Liver (tissue), 9 donors: ENCODE data around the gene PDXK. TPM values are rescaled to one million over a fixed set of nuclear protein-coding genes. Genes with fewer than 3 reads are reported as not detected.

ENCODE experiments used
- DNase-seq: peaks from one replicate; pipeline ENCODE4 v3.0.0-alpha.2; 2017; ENCODE audit warnings: low spot score
- H3K27ac ChIP-seq, 2 donors: one replicate each; pipeline ENCODE4 v1.7.0; 2013; ENCODE audit warnings: inconsistent platforms in 2 of 2, low read length in 2 of 2, control low read depth in 1 of 2, low read depth in 1 of 2, mild to moderate bottlenecking in 1 of 2
- H3K27me3 ChIP-seq, 4 donors: one replicate each; pipeline versions ENCODE4 v1.6.1 to v1.7.0; 2013; ENCODE audit warnings: low read length in 3 of 4, inconsistent platforms in 1 of 4, mild to moderate bottlenecking in 1 of 4, moderate library complexity in 1 of 4; ENCODE audit not compliant: control insufficient read depth in 4 of 4, insufficient read depth in 4 of 4
- H3K36me3 ChIP-seq, 4 donors: one replicate each; pipeline versions ENCODE4 v1.6.1 to v1.7.0; 2013; ENCODE audit warnings: low read length in 3 of 4, mild to moderate bottlenecking in 3 of 4, low read depth in 1 of 4, moderate library complexity in 1 of 4; ENCODE audit not compliant: control insufficient read depth in 4 of 4, insufficient read depth in 3 of 4
- H3K4me1 ChIP-seq, 4 donors: one replicate each; pipeline versions ENCODE4 v1.6.1 to v1.7.0; 2013; ENCODE audit warnings: low read length in 3 of 4, mild to moderate bottlenecking in 3 of 4, moderate library complexity in 1 of 4; ENCODE audit not compliant: control insufficient read depth in 4 of 4, insufficient read depth in 4 of 4
- H3K4me3 ChIP-seq, 3 donors: one replicate each; pipeline versions ENCODE4 v1.6.1 to v1.7.0; 2013; ENCODE audit warnings: low read length in 3 of 3, control low read depth in 1 of 3, low read depth in 1 of 3, mild to moderate bottlenecking in 1 of 3
- H3K9ac ChIP-seq, 2 donors: one replicate each; pipeline ENCODE4 v1.7.0; 2013; ENCODE audit warnings: low read length in 2 of 2, mild to moderate bottlenecking in 2 of 2, moderate library complexity in 2 of 2, control low read depth in 1 of 2, low read depth in 1 of 2
- H3K9me3 ChIP-seq, 4 donors: one replicate each; pipeline versions ENCODE4 v1.6.1 to v1.7.0; 2013; ENCODE audit warnings: low read length in 3 of 4; ENCODE audit not compliant: control insufficient read depth in 4 of 4
- ATF3 ChIP-seq: IDR thresholded peaks from 2 replicates; pipeline ENCODE4 v1.6.1; 2016; ENCODE audit warnings: antibody characterized with exemption
- CTCF ChIP-seq: fragments of 150-350 bp; IDR thresholded peaks from 2 replicates; pipeline ENCODE4 v1.5.1; 2017; ENCODE audit warnings: improper control_type of control experiment, low read depth, low read length; ENCODE audit not compliant: missing input control
- EGR1 ChIP-seq, 2 donors: IDR thresholded peaks; 2 replicates each; pipeline ENCODE4 v1.6.1; 2016 to 2018; ENCODE audit warnings: antibody characterized with exemption in 2 of 2, low read depth in 2 of 2
- FOXA1 ChIP-seq: IDR thresholded peaks from 2 replicates; pipeline ENCODE4 v1.6.1; 2016; ENCODE audit warnings: antibody characterized with exemption
- FOXA2 ChIP-seq: IDR thresholded peaks from 2 replicates; pipeline ENCODE4 v1.6.1; 2016; ENCODE audit warnings: antibody characterized with exemption
- GABPA ChIP-seq, 2 donors: IDR thresholded peaks in 1 of 2; conservative IDR thresholded peaks in 1 of 2; 2 replicates each; pipeline ENCODE4 v1.6.1; 2016; ENCODE audit warnings: antibody characterized with exemption in 2 of 2, mild to moderate bottlenecking in 1 of 2, moderate library complexity in 1 of 2
- HNF4A ChIP-seq, 2 donors: conservative IDR thresholded peaks; 2 replicates each; pipeline ENCODE4 v1.6.1; 2016; ENCODE audit warnings: antibody characterized with exemption in 2 of 2, mild to moderate bottlenecking in 2 of 2
- HNF4G ChIP-seq: IDR thresholded peaks from 2 replicates; pipeline ENCODE4 v1.6.1; 2016; ENCODE audit warnings: antibody characterized with exemption
- JUND ChIP-seq, 2 donors: IDR thresholded peaks; 2 replicates each; pipeline ENCODE4 v1.6.1; 2016; ENCODE audit warnings: antibody characterized with exemption in 2 of 2
- MAX ChIP-seq: IDR thresholded peaks from 2 replicates; pipeline ENCODE4 v1.6.1; 2016; ENCODE audit warnings: antibody characterized with exemption
- NR2F2 ChIP-seq: IDR thresholded peaks from 2 replicates; pipeline ENCODE4 v1.6.1; 2016; ENCODE audit warnings: antibody characterized with exemption
- RAD21 ChIP-seq, 2 donors: IDR thresholded peaks; 2 replicates each; pipeline ENCODE4 v1.6.1; 2016; ENCODE audit warnings: antibody characterized with exemption in 2 of 2, mild to moderate bottlenecking in 2 of 2
- REST ChIP-seq: IDR thresholded peaks from 2 replicates; pipeline ENCODE4 v1.6.1; 2016; ENCODE audit warnings: antibody characterized with exemption, mild to moderate bottlenecking
- RXRA ChIP-seq, 2 donors: IDR thresholded peaks; 2 replicates each; pipeline ENCODE4 v1.6.1; 2017 to 2018; ENCODE audit warnings: antibody characterized with exemption in 2 of 2, mild to moderate bottlenecking in 1 of 2
- SP1 ChIP-seq: IDR thresholded peaks from 2 replicates; pipeline ENCODE4 v1.6.1; 2018; ENCODE audit warnings: antibody characterized with exemption, mild to moderate bottlenecking
- TAF1 ChIP-seq: conservative IDR thresholded peaks from 2 replicates; pipeline ENCODE4 v1.6.1; 2016; ENCODE audit warnings: antibody characterized with exemption, mild to moderate bottlenecking
- YY1 ChIP-seq: IDR thresholded peaks from 2 replicates; pipeline ENCODE4 v1.6.1; 2016; ENCODE audit warnings: antibody characterized with exemption, mild to moderate bottlenecking
- ZBTB33 ChIP-seq: IDR thresholded peaks from 2 replicates; pipeline ENCODE4 v1.6.1; 2016; ENCODE audit warnings: antibody characterized with exemption
- WGBS: extraction: QIAGEN DNeasy Blood & Tissue Kit; methylation state at CpG from one replicate; pipeline ENCODE4 v1.1.7; 2013; 5-methylcytosine and 5-hydroxymethylcytosine counted together
- polyA plus RNA-seq, 2 donors: library from polyadenylated mRNA; stranded (reverse) in 1 of 2; unstranded in 1 of 2; fragments of 200-250 nt in 1 of 2; fragments of >200 nt in 1 of 2; fragmentation: Nextera tagmentation in 1 of 2; extraction: Ambion mirVana in 1 of 2; gene quantifications; one replicate each; pipeline versions ENCODE4 v1.2.1 to v1.2.3, GENCODE V29; 2013 to 2015
- total RNA-seq, 2 donors: library from RNA; depleted of rRNA; stranded (reverse); fragments of >200 nt; gene quantifications; one replicate each; pipeline ENCODE4 v1.2.3, GENCODE V29; 2014
- donor health status: healthy.
- donor health status: healthy.
- donor health status: healthy.
- donor health status: healthy.
- donor health status: healthy.

Gene PDXK
- total and polyA plus RNA-seq, 4 donors, result 20.5 to 104 (median 34.9) TPM

GRCh38 chr21:43760391-43760958 is 41.5 kb downstream of the PDXK start:
- TF ChIP-seq FOXA1, result no peak
- no peak overlapping the region for H3K9ac ChIP-seq
- H3K27ac ChIP-seq, result no peak overlapping the region
- no peak for DNase-seq
- H3K27me3 ChIP-seq, result no peaks in the 10 kb centered on the region
- peaks cover 5 to 13% (median 9%) of the 10 kb centered on the region in 4 donors for H3K4me1 ChIP-seq
- H3K4me3 ChIP-seq, result no peak overlapping the region
- peaks cover 9 to 38% (median 10%) of the 10 kb centered on the region in 4 donors for H3K36me3 ChIP-seq
- WGBS, result 93% methylated on average over 22 of the region's 22 CpGs
- no peaks in the 10 kb centered on the region for H3K9me3 ChIP-seq

- Histone ChIP-seq H3K27me3 (no peaks in the 10 kb centered on the region), H3K36me3 (peaks cover 4 to 24% (median 5%) of the 10 kb centered on the region in 4 donors), H3K9ac (no peak overlapping the region), H3K27ac (no peak overlapping the region), H3K9me3 (no peaks in the 10 kb centered on the region), H3K4me1 (peaks cover 5 to 11% (median 8%) of the 10 kb centered on the region in 4 donors), H3K4me3 (no peak overlapping the region)
- WGBS, result 96% methylated on average over 18 of the region's 18 CpGs
- TF ChIP-seq JUND (IDR thresholded peaks at IDR 0.05), result no peak
- no peak for TF ChIP-seq FOXA2
- no peak for TF ChIP-seq EGR1 (IDR thresholded peaks at IDR 0.05; ENCODE audit: low read depth in 2 of 2)
- TF ChIP-seq TAF1, result no peak
- no peak for TF ChIP-seq HNF4G
- no peak for TF ChIP-seq HNF4A (conservative IDR thresholded peaks at IDR 0.05)
- TF ChIP-seq SP1, result no peak
- no peak for TF ChIP-seq REST
- no peak for TF ChIP-seq YY1
- TF ChIP-seq GABPA (IDR thresholded peaks at IDR 0.05 in 1 of 2, conservative IDR thresholded peaks at IDR 0.05 in 1 of 2), result no peak
- no peak for TF ChIP-seq ZBTB33
- TF ChIP-seq RAD21 (IDR thresholded peaks at IDR 0.05), result no peak
- no peak for TF ChIP-seq CTCF
- no peak for TF ChIP-seq MAX
- TF ChIP-seq FOXA1, result no peak
- no peak for TF ChIP-seq NR2F2
- no peak for TF ChIP-seq ATF3
- TF ChIP-seq RXRA (IDR thresholded peaks at IDR 0.05), result no peak
- no peak for DNase-seq
Measured at GRCh38 chr21:43761886-43762285, 43.0 kb downstream of the PDXK start.
